ENCODE measurements around the gene PWWP2A. TPM values are rescaled to one million over a fixed set of nuclear protein-coding genes. Genes with fewer than 3 reads are reported as not detected.
A peak's percentile ranks its signal among the peaks of the same experiment; 100 is the strongest.
"Not testable (repeated sequence)": the region's sequence is repeated elsewhere in the genome, so short reads cannot be mapped to it uniquely, and the experiment has no call there.

Gene PWWP2A
- total and polyA plus RNA-seq, 2 experiments from 2014 or later, result 17.9 to 32.2 TPM

DNA sequence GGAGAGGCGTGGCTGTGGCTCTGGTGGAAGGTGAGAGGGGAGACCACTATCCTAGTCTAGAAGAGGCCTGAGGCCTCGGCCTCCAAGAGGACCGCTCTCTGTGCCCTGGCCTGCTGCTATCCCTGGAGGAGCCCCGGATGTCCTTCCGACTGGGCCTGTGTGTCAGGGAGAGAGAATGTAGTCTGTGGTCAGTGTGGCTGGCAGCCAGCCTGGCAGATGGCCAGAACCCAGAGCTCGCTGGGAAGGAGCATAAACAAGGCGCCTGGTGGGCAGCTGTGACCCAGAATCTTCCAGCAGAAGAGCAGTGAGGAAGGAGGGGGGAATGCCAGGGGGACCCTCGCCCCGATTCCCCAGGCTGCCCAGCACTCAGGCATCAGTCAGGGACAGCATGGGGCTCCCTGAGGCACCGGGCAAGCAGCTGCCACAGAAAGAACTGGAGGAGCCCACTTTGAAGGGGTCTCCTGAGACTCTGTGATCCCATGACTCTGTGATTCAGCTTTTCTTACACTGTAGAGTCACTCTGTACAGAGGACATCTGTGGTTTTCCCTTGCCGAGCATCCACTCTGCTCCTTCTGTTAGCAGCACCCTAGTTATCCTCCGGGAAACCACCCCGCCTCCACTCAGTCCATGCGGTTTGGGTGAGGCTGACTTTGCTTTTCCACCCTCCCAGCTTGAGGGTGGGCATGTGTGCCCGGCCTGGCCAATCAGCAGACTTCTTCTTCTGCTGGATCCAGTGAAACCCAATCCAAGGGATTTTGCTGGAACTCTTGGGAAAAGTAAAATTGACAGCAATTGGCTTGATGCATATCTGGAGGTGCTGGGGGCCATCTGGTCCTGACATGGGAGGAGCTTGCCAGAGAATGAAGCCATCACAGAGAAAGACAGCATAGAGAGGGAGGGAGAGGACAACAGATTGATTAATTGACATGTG, 46.2 kb upstream of the PWWP2A start:
- H3K4me3 ChIP-seq, result no peak overlapping the region
- no peaks in the 10 kb centered on the region for H3K36me3 ChIP-seq
- peak overlapping the region; percentile 18 for H3K27ac ChIP-seq
- DNase-seq (ENCODE audit: low read depth in 1 of 2, low spot score in 1 of 2), result peak; percentile 38 to 99
- H3K9me3 ChIP-seq (ENCODE audit: low read depth), result no peaks in the 10 kb centered on the region
- H3K4me1 ChIP-seq (ENCODE audit: low read depth), result peaks cover 22% of the 10 kb centered on the region
- TF ChIP-seq, protein P1, sequence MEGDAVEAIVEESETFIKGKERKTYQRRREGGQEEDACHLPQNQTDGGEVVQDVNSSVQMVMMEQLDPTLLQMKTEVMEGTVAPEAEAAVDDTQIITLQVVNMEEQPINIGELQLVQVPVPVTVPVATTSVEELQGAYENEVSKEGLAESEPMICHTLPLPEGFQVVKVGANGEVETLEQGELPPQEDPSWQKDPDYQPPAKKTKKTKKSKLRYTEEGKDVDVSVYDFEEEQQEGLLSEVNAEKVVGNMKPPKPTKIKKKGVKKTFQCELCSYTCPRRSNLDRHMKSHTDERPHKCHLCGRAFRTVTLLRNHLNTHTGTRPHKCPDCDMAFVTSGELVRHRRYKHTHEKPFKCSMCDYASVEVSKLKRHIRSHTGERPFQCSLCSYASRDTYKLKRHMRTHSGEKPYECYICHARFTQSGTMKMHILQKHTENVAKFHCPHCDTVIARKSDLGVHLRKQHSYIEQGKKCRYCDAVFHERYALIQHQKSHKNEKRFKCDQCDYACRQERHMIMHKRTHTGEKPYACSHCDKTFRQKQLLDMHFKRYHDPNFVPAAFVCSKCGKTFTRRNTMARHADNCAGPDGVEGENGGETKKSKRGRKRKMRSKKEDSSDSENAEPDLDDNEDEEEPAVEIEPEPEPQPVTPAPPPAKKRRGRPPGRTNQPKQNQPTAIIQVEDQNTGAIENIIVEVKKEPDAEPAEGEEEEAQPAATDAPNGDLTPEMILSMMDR (IDR thresholded peaks at IDR 0.05; ENCODE audit: low read depth, low read length), result no peak
- no peaks in the 10 kb centered on the region for H3K27me3 ChIP-seq

DNA sequence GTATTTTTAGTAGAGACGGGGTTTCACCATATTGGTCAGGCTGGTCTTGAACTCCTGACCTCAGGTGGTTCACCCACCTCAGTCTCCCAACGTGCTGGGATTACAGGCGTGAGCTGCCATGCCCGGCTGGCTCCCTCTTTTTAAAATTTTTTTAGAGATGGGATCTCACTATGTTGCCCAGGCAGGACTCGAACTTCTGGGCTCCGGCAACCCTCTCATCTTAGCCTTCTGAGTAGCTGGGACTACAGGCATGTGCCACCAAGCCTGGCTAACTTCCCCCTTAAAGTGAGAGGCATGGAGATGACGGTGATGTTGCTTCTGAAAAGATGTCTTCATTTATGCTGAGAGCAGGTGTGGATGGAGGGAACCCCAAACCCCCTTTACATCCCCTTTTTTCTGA, 43.7 kb upstream of the PWWP2A start:
- Histone ChIP-seq H3K4me1 (ENCODE audit: low read depth) (peaks cover 22% of the 10 kb centered on the region), H3K27ac (no peak overlapping the region), H3K27me3 (no peaks in the 10 kb centered on the region), H3K9me3 (ENCODE audit: low read depth) (no peaks in the 10 kb centered on the region), H3K36me3 (no peaks in the 10 kb centered on the region), H3K4me3 (no peak overlapping the region)
- DNase-seq (ENCODE audit: low read depth in 1 of 2, low spot score in 1 of 2), result no peak
- TF ChIP-seq, protein P1 (IDR thresholded peaks at IDR 0.05; ENCODE audit: low read depth, low read length), result no peak

DNA sequence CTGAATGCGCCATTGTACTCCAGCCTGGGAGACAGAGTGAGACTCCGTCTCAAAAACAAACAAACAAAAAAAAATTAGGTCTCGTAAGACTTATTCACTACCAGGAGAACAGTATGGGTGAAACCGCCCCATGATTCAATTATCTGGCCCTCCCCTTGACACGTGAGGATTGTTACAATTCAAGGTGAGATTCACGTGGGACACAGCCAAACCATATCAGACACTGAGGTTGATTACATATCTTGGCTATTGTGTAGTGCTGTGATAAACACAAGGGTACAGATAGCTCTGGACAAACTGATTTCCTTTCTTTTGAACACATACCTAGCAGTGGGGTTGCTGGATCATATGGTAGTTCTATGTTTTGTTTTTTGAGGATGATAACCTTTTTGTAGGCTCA, 42.4 kb upstream of the PWWP2A start:
- Histone ChIP-seq H3K4me1 (ENCODE audit: low read depth) (peaks cover 20% of the 10 kb centered on the region), H3K27me3 (no peaks in the 10 kb centered on the region), H3K4me3 (no peak overlapping the region), H3K36me3 (no peaks in the 10 kb centered on the region), H3K9me3 (ENCODE audit: low read depth) (no peaks in the 10 kb centered on the region), H3K27ac (no peak overlapping the region)
- TF ChIP-seq, protein P1 (IDR thresholded peaks at IDR 0.05; ENCODE audit: low read depth, low read length), result no peak
- DNase-seq (ENCODE audit: low read depth in 1 of 2, low spot score in 1 of 2), result no peak

DNA sequence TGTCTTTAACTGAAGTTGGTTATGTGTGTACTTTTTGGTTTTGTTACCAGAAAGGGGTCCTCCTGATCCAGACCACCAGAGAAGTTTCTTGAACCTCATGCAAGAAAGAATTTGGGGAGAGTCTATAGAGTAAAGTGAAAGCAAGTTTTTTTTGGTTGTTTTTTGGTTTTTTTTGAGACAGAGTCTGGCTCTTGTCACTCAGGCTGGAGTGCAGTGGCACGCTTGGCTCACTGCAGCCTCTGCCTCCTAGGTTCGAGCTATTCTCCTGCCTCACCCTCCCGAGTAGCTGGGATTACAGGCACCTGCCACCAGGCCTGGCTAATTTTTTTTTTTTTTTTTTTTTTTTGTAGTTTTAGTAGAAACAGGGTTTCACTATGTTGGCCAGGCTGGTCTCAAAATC, 41.6 kb upstream of the PWWP2A start:
- DNase-seq (ENCODE audit: low read depth in 1 of 2, low spot score in 1 of 2); H3K36me3 ChIP-seq; H3K27ac ChIP-seq; H3K4me3 ChIP-seq; H3K27me3 ChIP-seq; H3K9me3 ChIP-seq (ENCODE audit: low read depth): not testable (repeated sequence)
- peaks cover 13% of the 10 kb centered on the region for H3K4me1 ChIP-seq (ENCODE audit: low read depth)

DNA sequence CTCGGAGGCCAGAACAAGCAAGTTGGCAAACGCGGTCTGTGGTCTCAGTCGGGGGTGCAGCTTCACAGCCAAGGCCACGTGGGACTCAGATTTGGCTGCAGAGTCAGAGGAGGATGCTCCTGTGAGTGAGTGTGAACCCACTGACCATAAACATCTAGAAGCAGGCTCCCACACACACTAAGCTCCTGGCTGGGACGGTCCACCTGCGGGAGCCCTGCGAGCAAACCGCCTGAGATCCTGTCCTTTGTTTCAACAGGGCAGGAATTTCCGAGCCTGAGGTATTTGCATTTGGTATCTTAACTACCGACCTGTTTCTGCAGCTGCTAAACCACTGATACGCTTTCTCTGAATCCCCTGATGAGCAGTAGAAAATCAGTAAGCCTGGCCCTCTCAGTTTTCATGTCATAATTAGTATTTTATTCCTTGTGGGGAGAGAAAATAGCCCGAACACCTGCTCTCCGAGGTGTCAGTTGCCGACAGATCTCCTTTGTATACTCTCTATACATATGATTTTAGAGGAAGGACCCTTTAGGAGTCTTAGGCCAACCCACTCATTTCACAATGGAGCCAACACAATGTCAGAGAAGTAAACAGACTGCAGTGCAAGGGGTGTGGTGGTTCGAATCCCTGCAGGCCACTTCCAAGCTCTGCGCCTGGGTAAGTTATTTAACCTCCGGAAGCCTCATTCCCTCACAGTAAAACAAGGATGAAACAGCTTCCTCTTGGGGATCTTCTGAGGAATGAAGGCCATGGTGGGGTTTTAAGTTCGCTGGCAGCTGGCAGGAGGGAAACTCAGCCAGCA, 40.9 kb upstream of the PWWP2A start:
- no peak overlapping the region for H3K4me3 ChIP-seq
- DNase-seq (ENCODE audit: low read depth in 1 of 2, low spot score in 1 of 2), result peak in 1 of 2 donors; percentile 19
- H3K27ac ChIP-seq, result no peak overlapping the region

More for the DNA sequence above, 40.9 kb upstream of the PWWP2A start:
- H3K4me1 ChIP-seq (ENCODE audit: low read depth), result peaks cover 6% of the 10 kb centered on the region
- H3K27me3 ChIP-seq, result no peaks in the 10 kb centered on the region
- H3K36me3 ChIP-seq, result no peaks in the 10 kb centered on the region
- TF ChIP-seq, protein P1 (IDR thresholded peaks at IDR 0.05; ENCODE audit: low read depth, low read length), result no peak
- H3K9me3 ChIP-seq (ENCODE audit: low read depth), result no peaks in the 10 kb centered on the region
